ENCODE data around the gene TSPAN11. TPM values are rescaled to one million over a fixed set of nuclear protein-coding genes. Genes with fewer than 3 reads are reported as not detected.

Gene TSPAN11
- total and polyA plus RNA-seq, 2 experiments from 2014 or later, result 2.1 to 6.0 TPM

DNA sequence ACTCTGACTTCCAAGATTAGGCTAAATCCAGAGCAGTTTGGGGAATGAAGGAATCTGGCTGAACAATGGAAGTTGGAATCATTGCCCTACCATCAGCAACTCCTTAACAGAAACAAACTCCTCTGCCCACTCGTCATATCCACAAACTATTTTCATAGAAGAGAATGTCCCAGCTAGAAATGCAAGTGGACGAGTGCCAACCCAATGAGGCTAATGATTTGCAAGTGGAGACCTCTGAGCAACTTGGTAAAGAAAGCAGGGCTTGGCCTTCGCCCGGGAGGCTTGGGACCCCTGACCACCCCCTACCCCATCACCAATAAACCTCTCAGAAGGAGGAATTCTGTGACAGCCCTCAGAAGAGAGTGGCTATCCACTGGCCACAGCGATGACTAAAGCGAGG is 107.1 kb downstream of the TSPAN11 start (continued):
- no peak for TF ChIP-seq ZNF462 (CRISPR knock-in tag; IDR thresholded peaks at IDR 0.05)
- no peak for TF ChIP-seq ZNF114 (CRISPR knock-in tag; IDR thresholded peaks at IDR 0.05)
- no peak for TF ChIP-seq STAT1 (IDR thresholded peaks at IDR 0.05; ENCODE audit: unreplicated experiment)
- TF ChIP-seq, protein P1, sequence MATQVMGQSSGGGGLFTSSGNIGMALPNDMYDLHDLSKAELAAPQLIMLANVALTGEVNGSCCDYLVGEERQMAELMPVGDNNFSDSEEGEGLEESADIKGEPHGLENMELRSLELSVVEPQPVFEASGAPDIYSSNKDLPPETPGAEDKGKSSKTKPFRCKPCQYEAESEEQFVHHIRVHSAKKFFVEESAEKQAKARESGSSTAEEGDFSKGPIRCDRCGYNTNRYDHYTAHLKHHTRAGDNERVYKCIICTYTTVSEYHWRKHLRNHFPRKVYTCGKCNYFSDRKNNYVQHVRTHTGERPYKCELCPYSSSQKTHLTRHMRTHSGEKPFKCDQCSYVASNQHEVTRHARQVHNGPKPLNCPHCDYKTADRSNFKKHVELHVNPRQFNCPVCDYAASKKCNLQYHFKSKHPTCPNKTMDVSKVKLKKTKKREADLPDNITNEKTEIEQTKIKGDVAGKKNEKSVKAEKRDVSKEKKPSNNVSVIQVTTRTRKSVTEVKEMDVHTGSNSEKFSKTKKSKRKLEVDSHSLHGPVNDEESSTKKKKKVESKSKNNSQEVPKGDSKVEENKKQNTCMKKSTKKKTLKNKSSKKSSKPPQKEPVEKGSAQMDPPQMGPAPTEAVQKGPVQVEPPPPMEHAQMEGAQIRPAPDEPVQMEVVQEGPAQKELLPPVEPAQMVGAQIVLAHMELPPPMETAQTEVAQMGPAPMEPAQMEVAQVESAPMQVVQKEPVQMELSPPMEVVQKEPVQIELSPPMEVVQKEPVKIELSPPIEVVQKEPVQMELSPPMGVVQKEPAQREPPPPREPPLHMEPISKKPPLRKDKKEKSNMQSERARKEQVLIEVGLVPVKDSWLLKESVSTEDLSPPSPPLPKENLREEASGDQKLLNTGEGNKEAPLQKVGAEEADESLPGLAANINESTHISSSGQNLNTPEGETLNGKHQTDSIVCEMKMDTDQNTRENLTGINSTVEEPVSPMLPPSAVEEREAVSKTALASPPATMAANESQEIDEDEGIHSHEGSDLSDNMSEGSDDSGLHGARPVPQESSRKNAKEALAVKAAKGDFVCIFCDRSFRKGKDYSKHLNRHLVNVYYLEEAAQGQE (IDR thresholded peaks at IDR 0.05; ENCODE audit: unreplicated experiment), result no peak
- TF ChIP-seq, protein P2, sequence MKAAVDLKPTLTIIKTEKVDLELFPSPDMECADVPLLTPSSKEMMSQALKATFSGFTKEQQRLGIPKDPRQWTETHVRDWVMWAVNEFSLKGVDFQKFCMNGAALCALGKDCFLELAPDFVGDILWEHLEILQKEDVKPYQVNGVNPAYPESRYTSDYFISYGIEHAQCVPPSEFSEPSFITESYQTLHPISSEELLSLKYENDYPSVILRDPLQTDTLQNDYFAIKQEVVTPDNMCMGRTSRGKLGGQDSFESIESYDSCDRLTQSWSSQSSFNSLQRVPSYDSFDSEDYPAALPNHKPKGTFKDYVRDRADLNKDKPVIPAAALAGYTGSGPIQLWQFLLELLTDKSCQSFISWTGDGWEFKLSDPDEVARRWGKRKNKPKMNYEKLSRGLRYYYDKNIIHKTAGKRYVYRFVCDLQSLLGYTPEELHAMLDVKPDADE (IDR thresholded peaks at IDR 0.05), result no peak
- TF ChIP-seq ZNF331 (CRISPR knock-in tag; IDR thresholded peaks at IDR 0.05; ENCODE audit: low read depth), result no peak

Measured in GM23338 (cell line).